Caco-2 (cell line): Measurements from ENCODE around the gene ADGRF3. TPM values are rescaled to one million over a fixed set of nuclear protein-coding genes. Genes with fewer than 3 reads are reported as not detected.
"Not testable (repeated sequence)": the region's sequence is repeated elsewhere in the genome, so short reads cannot be mapped to it uniquely, and the experiment has no call there.

Experiments
- BruUV-seq: library from RNA; stranded (reverse); fragments of 400-500 nt; replicated peaks from 2 replicates; lab custom pipeline; 2021; lab: Mats Ljungman, UMichigan
- CTCF ChIA-PET: fragments of 300-600 bp; sonication (Branson Sonifier 250); formaldehyde crosslinking; loops from one replicate; lab custom pipeline; 2022; ENCODE audit warnings: antibody characterized with exemption; lab: Charles Lee
- POLR2A ChIA-PET: fragments of 300-600 bp; sonication (Branson Sonifier 250); formaldehyde crosslinking; loops from one replicate; lab custom pipeline; 2022; ENCODE audit warnings: antibody characterized with exemption; lab: Charles Lee
- DNase-seq, 2 experiments: peaks; one replicate each; pipeline versions ENCODE4 v3.0.0 to v3.0.0-alpha.2; 2020 to 2022
- H3K27me3 ChIP-seq: replicated peaks from 2 replicates; pipeline ENCODE4 v1.6.0; 2011; ENCODE audit warnings: low read length; ENCODE audit not compliant: control insufficient read depth, insufficient read depth
- H3K36me3 ChIP-seq: 2 replicates; pipeline ENCODE4 v1.5.1; 2011; ENCODE audit warnings: low read length; ENCODE audit not compliant: control insufficient read depth, insufficient read depth
- H3K4me1 ChIP-seq: fragments of 250-450 bp; sonication (Bioruptor Pico); 2 replicates; pipeline ENCODE4 v1.5.1; 2020; ENCODE audit warnings: mild to moderate bottlenecking
- H3K4me3 ChIP-seq: 2 replicates; pipeline ENCODE4 v1.5.1; 2011; ENCODE audit warnings: low read depth, mild to moderate bottlenecking, control low read depth, low read length
- H3K9me3 ChIP-seq: fragments of 250-450 bp; sonication (Bioruptor Pico); 2 replicates; pipeline ENCODE4 v1.5.1; 2020; ENCODE audit warnings: mild to moderate bottlenecking, moderate library complexity
- H3K27ac Mint-ChIP-seq: one replicate; pipeline ENCODE4 v1.8.0; 2022; ENCODE audit warnings: mixed read lengths; ENCODE audit not compliant: unreplicated experiment
- H3K27me3 Mint-ChIP-seq: one replicate; pipeline ENCODE4 v1.8.0; 2022; ENCODE audit warnings: mixed read lengths; ENCODE audit not compliant: insufficient read depth, unreplicated experiment
- H3K36me3 Mint-ChIP-seq: one replicate; pipeline ENCODE4 v1.8.0; 2022; ENCODE audit warnings: mild to moderate bottlenecking, mixed read lengths; ENCODE audit not compliant: insufficient read depth, unreplicated experiment
- H3K4me1 Mint-ChIP-seq: one replicate; pipeline ENCODE4 v1.8.0; 2022; ENCODE audit warnings: low read depth, mixed read lengths; ENCODE audit not compliant: unreplicated experiment
- H3K4me3 Mint-ChIP-seq: one replicate; pipeline ENCODE4 v1.8.0; 2022; ENCODE audit warnings: mild to moderate bottlenecking, moderate library complexity, mixed read lengths; ENCODE audit not compliant: unreplicated experiment
- H3K9me3 Mint-ChIP-seq: one replicate; pipeline ENCODE4 v1.8.0; 2022; ENCODE audit warnings: mixed read lengths; ENCODE audit not compliant: unreplicated experiment
- CTCF ChIP-seq, 2 experiments: fragments of 200-600 bp in 1 of 2; IDR thresholded peaks; 1 replicate in 1 of 2; 2 replicates in 1 of 2; pipeline versions ENCODE4 v1.5.1 to v1.8.0; 2011 to 2022; ENCODE audit warnings: antibody characterized with exemption in 1 of 2, control low read depth in 1 of 2, inconsistent platforms in 1 of 2, low read depth in 1 of 2, low read length in 1 of 2, mild to moderate bottlenecking in 1 of 2, moderate library complexity in 1 of 2; ENCODE audit not compliant: insufficient read depth in 1 of 2, severe bottlenecking in 1 of 2, unreplicated experiment in 1 of 2
- intact Hi-C: fragments of 100-400 bp; cut with micrococcal nuclease; formaldehyde crosslinking; loops from one replicate; pipeline ENCODE4 v1.10.0; 2022; ENCODE audit not compliant: unreplicated experiment
- total RNA-seq: library from RNA; stranded (reverse); gene quantifications from 2 replicates; pipeline ENCODE4 v1.2.3, GENCODE V29; 2022

The ADGRF3 gene
- total RNA-seq, 1 experiment from 2014 or later, result 0.18 TPM

GRCh38 chr2:26382564-26382963 is 36.0 kb upstream of the ADGRF3 start:
- no peak overlapping the region for H3K4me3 Mint-ChIP-seq
- H3K4me1 Mint-ChIP-seq, result peaks cover 7% of the 10 kb centered on the region
- DNase-seq, result no peak
- peaks cover 48% of the 10 kb centered on the region for H3K36me3 Mint-ChIP-seq
- peaks cover 6% of the 10 kb centered on the region; the same call in 1 of the 2 replicates for H3K4me1 ChIP-seq
- no TSS peak for BruUV-seq
- no peaks in the 10 kb centered on the region for H3K9me3 Mint-ChIP-seq
- intact Hi-C loops, result no loop called here
- peaks cover 1% of the 10 kb centered on the region; the same call in 1 of the 2 replicates for H3K36me3 ChIP-seq
- POLR2A ChIA-PET, result no interaction called here
- CTCF ChIA-PET, result interaction anchor here (0.5 to 0.6 kb wide), 2 partner anchors 212 to 421 kb away, joined by 5 to 14 read pairs; no protein-coding TSS in a partner anchor
- no peak overlapping the region for H3K27ac Mint-ChIP-seq
- no peak for TF ChIP-seq CTCF (IDR thresholded peaks at IDR 0.05; ENCODE audit: insufficient read depth in 1 of 2, low read depth in 1 of 2, low read length in 1 of 2, severe bottlenecking in 1 of 2, unreplicated experiment in 1 of 2)
- H3K27me3 Mint-ChIP-seq, result no peaks in the 10 kb centered on the region
- H3K4me3 ChIP-seq, result no peak overlapping the region
- H3K9me3 ChIP-seq, result no peaks in the 10 kb centered on the region
- H3K27me3 ChIP-seq, result no peaks in the 10 kb centered on the region

- Histone ChIP-seq H3K27me3 (no peaks in the 10 kb centered on the region), H3K36me3 (peaks cover 3% of the 10 kb centered on the region; the same call in 1 of the 2 replicates), H3K4me3 (no peak overlapping the region), H3K9me3 (no peaks in the 10 kb centered on the region), H3K4me1 (peaks cover 6% of the 10 kb centered on the region; the same call in 1 of the 2 replicates)
- H3K4me3 Mint-ChIP-seq, result no peak overlapping the region
- no peak overlapping the region for H3K27ac Mint-ChIP-seq
- no TSS peak for BruUV-seq
- intact Hi-C loops, result no loop called here
- no peak for DNase-seq
- H3K27me3 Mint-ChIP-seq, result no peaks in the 10 kb centered on the region
- POLR2A ChIA-PET, result no interaction called here
- CTCF ChIA-PET, result no interaction called here
- peaks cover 14% of the 10 kb centered on the region for H3K4me1 Mint-ChIP-seq
- H3K9me3 Mint-ChIP-seq, result no peaks in the 10 kb centered on the region
- no peak for TF ChIP-seq CTCF (IDR thresholded peaks at IDR 0.05; ENCODE audit: insufficient read depth in 1 of 2, low read depth in 1 of 2, low read length in 1 of 2, severe bottlenecking in 1 of 2, unreplicated experiment in 1 of 2)
- H3K36me3 Mint-ChIP-seq, result peaks cover 46% of the 10 kb centered on the region
These were observed 33.7 kb upstream of the ADGRF3 start for GRCh38 chr2:26380281-26380680.

GRCh38 chr2:26376799-26377198 is 30.2 kb upstream of the ADGRF3 start:
- CTCF ChIA-PET, result no interaction called here
- Mint-ChIP-seq H3K4me3 (no peak overlapping the region), H3K4me1 (peaks cover 21% of the 10 kb centered on the region), H3K36me3 (peaks cover 59% of the 10 kb centered on the region), H3K27ac (no peak overlapping the region), H3K9me3 (no peaks in the 10 kb centered on the region), H3K27me3 (no peaks in the 10 kb centered on the region)
- peaks cover 6% of the 10 kb centered on the region; the same call in 1 of the 2 replicates for H3K4me1 ChIP-seq
- no peak for TF ChIP-seq CTCF (IDR thresholded peaks at IDR 0.05; ENCODE audit: insufficient read depth in 1 of 2, low read depth in 1 of 2, low read length in 1 of 2, severe bottlenecking in 1 of 2, unreplicated experiment in 1 of 2)
- H3K4me3 ChIP-seq, result no peak overlapping the region
- intact Hi-C loops, result no loop called here
- POLR2A ChIA-PET, result no interaction called here
- H3K27me3 ChIP-seq, result no peaks in the 10 kb centered on the region
- BruUV-seq, result no TSS peak
- no peak for DNase-seq
- peaks cover 3% of the 10 kb centered on the region for H3K36me3 ChIP-seq
- no peaks in the 10 kb centered on the region for H3K9me3 ChIP-seq

GRCh38 chr2:26370909-26371308 is 24.3 kb upstream of the ADGRF3 start:
- CTCF ChIA-PET, H3K9me3 ChIP-seq, H3K9me3 Mint-ChIP-seq, POLR2A ChIA-PET, H3K4me3 Mint-ChIP-seq, intact Hi-C loops, DNase-seq, H3K4me3 ChIP-seq, H3K27ac Mint-ChIP-seq, H3K4me1 ChIP-seq, H3K27me3 Mint-ChIP-seq, H3K36me3 ChIP-seq, BruUV-seq, H3K27me3 ChIP-seq: not testable (repeated sequence)
- peaks cover 16% of the 10 kb centered on the region for H3K4me1 Mint-ChIP-seq
- peaks cover 61% of the 10 kb centered on the region for H3K36me3 Mint-ChIP-seq

- H3K4me3 Mint-ChIP-seq, POLR2A ChIA-PET, H3K36me3 ChIP-seq, H3K27me3 Mint-ChIP-seq, H3K9me3 Mint-ChIP-seq, H3K9me3 ChIP-seq, H3K27me3 ChIP-seq, H3K27ac Mint-ChIP-seq, BruUV-seq, DNase-seq, H3K4me1 ChIP-seq, intact Hi-C loops, CTCF ChIA-PET, H3K4me3 ChIP-seq: not testable (repeated sequence)
- peaks cover 54% of the 10 kb centered on the region for H3K36me3 Mint-ChIP-seq
- peaks cover 16% of the 10 kb centered on the region for H3K4me1 Mint-ChIP-seq
These were observed 23.1 kb upstream of the ADGRF3 start for GRCh38 chr2:26369664-26370063.
